Upper lobe of left lung (tissue), 6 donors: ENCODE results near the gene TP53I3. TPM values are rescaled to one million over a fixed set of nuclear protein-coding genes. Genes with fewer than 3 reads are reported as not detected.

ENCODE experiments used
- ATAC-seq, 2 donors: fragments of 200-7000 bp; cut with Tn5 transposase; one replicate each; pipeline ENCODE4 v1.9.1; 2022; ENCODE audit warnings: mild to moderate bottlenecking in 2 of 2, moderate library complexity in 2 of 2; ENCODE audit not compliant: low FRiP score in 2 of 2
- DNase-seq, 2 donors: peaks; one replicate each; pipeline ENCODE4 v3.0.0-alpha.2; 2019 to 2020
- H3K27ac ChIP-seq, 4 donors: fragments of 200-600 bp; sonication (generic); one replicate each; pipeline ENCODE4 v1.5.1; 2016 to 2019
- H3K27me3 ChIP-seq, 4 donors: fragments of 200-600 bp; sonication (generic); one replicate each; pipeline ENCODE4 v1.5.1; 2017 to 2019
- H3K36me3 ChIP-seq, 4 donors: fragments of 200-600 bp; sonication (generic); one replicate each; pipeline ENCODE4 v1.5.1; 2016 to 2019
- H3K4me1 ChIP-seq, 4 donors: fragments of 200-600 bp; sonication (generic); one replicate each; pipeline ENCODE4 v1.5.1; 2018 to 2019
- H3K4me3 ChIP-seq, 4 donors: fragments of 200-600 bp; sonication (generic); one replicate each; pipeline ENCODE4 v1.5.1; 2017 to 2019; ENCODE audit warnings: mild to moderate bottlenecking in 2 of 4, moderate library complexity in 1 of 4
- H3K9me3 ChIP-seq, 4 donors: fragments of 200-600 bp; sonication (generic); one replicate each; pipeline ENCODE4 v1.5.1; 2018 to 2019
- CTCF ChIP-seq, 6 experiments: fragments of 450-650 bp in 4 of 6; fragments of 200-600 bp in 2 of 6; sonication (generic) in 2 of 6; IDR thresholded peaks; one replicate each; pipeline ENCODE4 v1.5.1; 2016 to 2019; ENCODE audit warnings: antibody characterized with exemption in 6 of 6
- EP300 ChIP-seq, 4 donors: sonication (generic); formaldehyde crosslinking; IDR thresholded peaks; one replicate each; pipeline ENCODE4 v1.5.1; 2017; ENCODE audit warnings: antibody characterized with exemption in 4 of 4, control low read depth in 2 of 4
- POLR2A ChIP-seq, 4 donors: fragments of 450-650 bp; IDR thresholded peaks; one replicate each; pipeline ENCODE4 v1.5.1; 2016 to 2017; ENCODE audit warnings: antibody characterized with exemption in 4 of 4, mild to moderate bottlenecking in 2 of 4
- POLR2AphosphoS5 ChIP-seq, 2 donors: sonication (generic); formaldehyde crosslinking; IDR thresholded peaks; one replicate each; pipeline ENCODE4 v1.5.1; 2017; ENCODE audit warnings: antibody characterized with exemption in 2 of 2
- WGBS, 2 donors: methylation state at CpG; one replicate each; pipeline ENCODE4 v1.1.5; 2017 to 2018; 5-methylcytosine and 5-hydroxymethylcytosine counted together
- total RNA-seq, 6 donors: library from RNA; depleted of rRNA in 4 of 6; stranded (reverse); fragments of >200 nt in 4 of 6; gene quantifications; one replicate each; pipeline versions ENCODE4 v1.1.0 to v1.2.1, GENCODE V29; 2016 to 2021
- donor health status: DM: no; HTN: no; CAD: no; lungs with moderate emphysema.
- donor health status: DM: no; HTN: yes; CAD: no; lungs with severe emphysema.

TP53I3 gene
- total RNA-seq, 6 donors from 2014 or later, result 27.0 to 110 (median 69.6) TPM

GRCh38 chr2:24107336-24107735 is 22.7 kb upstream of the TP53I3 start:
- Histone ChIP-seq H3K4me1 (peaks cover 0 to 3% (median 0%) of the 10 kb centered on the region in 4 donors), H3K27ac (no peak overlapping the region), H3K4me3 (no peak overlapping the region), H3K36me3 (peaks cover 0 to 10% (median 3%) of the 10 kb centered on the region in 4 donors), H3K27me3 (no peaks in the 10 kb centered on the region), H3K9me3 (no peaks in the 10 kb centered on the region)
- no peak for TF ChIP-seq CTCF (IDR thresholded peaks at IDR 0.05)
- no peak for TF ChIP-seq POLR2AphosphoS5 (IDR thresholded peaks at IDR 0.05)
- no peak for TF ChIP-seq POLR2A (IDR thresholded peaks at IDR 0.05)
- no peak for TF ChIP-seq EP300 (IDR thresholded peaks at IDR 0.05)
- 58 to 96% methylated on average over 1 of the region's 1 CpG for WGBS, 2 donors
- no peak for ATAC-seq
- DNase-seq, result no peak

- no peak for DNase-seq
- H3K4me3 ChIP-seq, result no peak overlapping the region
- no peak for ATAC-seq
- peaks cover 0 to 10% (median 3%) of the 10 kb centered on the region in 4 donors for H3K36me3 ChIP-seq
- peaks cover 0 to 3% (median 0%) of the 10 kb centered on the region in 4 donors for H3K4me1 ChIP-seq
- no peaks in the 10 kb centered on the region for H3K9me3 ChIP-seq
- no peak overlapping the region for H3K27ac ChIP-seq
- TF ChIP-seq POLR2AphosphoS5 (IDR thresholded peaks at IDR 0.05) (no peak), POLR2A (IDR thresholded peaks at IDR 0.05) (no peak), EP300 (IDR thresholded peaks at IDR 0.05) (no peak), CTCF (IDR thresholded peaks at IDR 0.05) (no peak)
- no peaks in the 10 kb centered on the region for H3K27me3 ChIP-seq
These were observed 22.2 kb upstream of the TP53I3 start for GRCh38 chr2:24106786-24107185.

- Histone ChIP-seq H3K27me3 (no peaks in the 10 kb centered on the region), H3K36me3 (peaks cover 0 to 10% (median 3%) of the 10 kb centered on the region in 4 donors), H3K4me3 (no peak overlapping the region), H3K9me3 (no peaks in the 10 kb centered on the region), H3K27ac (no peak overlapping the region), H3K4me1 (peaks cover 0 to 3% (median 0%) of the 10 kb centered on the region in 4 donors)
- 27 to 50% methylated on average over 2 of the region's 2 CpGs for WGBS, 2 donors
- DNase-seq, result no peak
- peak in 1 of 2 donors; percentile 24 for ATAC-seq
- TF ChIP-seq POLR2AphosphoS5 (IDR thresholded peaks at IDR 0.05) (no peak), CTCF (IDR thresholded peaks at IDR 0.05) (no peak), EP300 (IDR thresholded peaks at IDR 0.05) (no peak)
These were observed 21.2 kb upstream of the TP53I3 start for GRCh38 chr2:24105816-24106215.

- H3K27ac ChIP-seq, result no peak overlapping the region
- no peaks in the 10 kb centered on the region for H3K27me3 ChIP-seq
- ATAC-seq, result no peak
- DNase-seq, result no peak
- no peak for TF ChIP-seq CTCF (IDR thresholded peaks at IDR 0.05)
- no peak for TF ChIP-seq EP300 (IDR thresholded peaks at IDR 0.05)
- no peak for TF ChIP-seq POLR2AphosphoS5 (IDR thresholded peaks at IDR 0.05)
- TF ChIP-seq POLR2A (IDR thresholded peaks at IDR 0.05), result no peak
- H3K9me3 ChIP-seq, result no peaks in the 10 kb centered on the region
- no peak overlapping the region for H3K4me3 ChIP-seq
- peaks cover 0 to 10% (median 3%) of the 10 kb centered on the region in 4 donors for H3K36me3 ChIP-seq
- no peaks in the 10 kb centered on the region for H3K4me1 ChIP-seq
- WGBS, 2 donors, result 64 to 67% methylated on average over 1 to 4 of the region's 4 CpGs
These were observed 20.3 kb upstream of the TP53I3 start for GRCh38 chr2:24104906-24105305.

- Histone ChIP-seq H3K27ac (no peak overlapping the region), H3K36me3 (peaks cover 0 to 10% (median 3%) of the 10 kb centered on the region in 4 donors), H3K27me3 (no peaks in the 10 kb centered on the region), H3K9me3 (no peaks in the 10 kb centered on the region), H3K4me3 (no peak overlapping the region), H3K4me1 (no peaks in the 10 kb centered on the region)
- DNase-seq (peak in 1 of 2 donors; percentile 53), ATAC-seq (peak in 1 of 2 donors; percentile 67)
- no peak for TF ChIP-seq POLR2A (IDR thresholded peaks at IDR 0.05)
- TF ChIP-seq EP300 (IDR thresholded peaks at IDR 0.05), result no peak
- TF ChIP-seq CTCF (IDR thresholded peaks at IDR 0.05), result no peak
- TF ChIP-seq POLR2AphosphoS5 (IDR thresholded peaks at IDR 0.05), result no peak
- WGBS, 2 donors, result 95% methylated on average over 7 of the region's 8 CpGs; no CpG with 5 or more reads in 1 of the 2 donors
These were observed 19.5 kb upstream of the TP53I3 start for GRCh38 chr2:24104110-24104650.
